GM18526 (cell line): ENCODE measurements around the gene PEX11G.

Experiments
- POLR2A ChIP-seq: IDR thresholded peaks from 3 replicates; pipeline ENCODE4 v1.6.1; 2011; ENCODE audit not compliant: insufficient read length; ENCODE audit errors: extremely low read depth

The PEX11G gene

DNA sequence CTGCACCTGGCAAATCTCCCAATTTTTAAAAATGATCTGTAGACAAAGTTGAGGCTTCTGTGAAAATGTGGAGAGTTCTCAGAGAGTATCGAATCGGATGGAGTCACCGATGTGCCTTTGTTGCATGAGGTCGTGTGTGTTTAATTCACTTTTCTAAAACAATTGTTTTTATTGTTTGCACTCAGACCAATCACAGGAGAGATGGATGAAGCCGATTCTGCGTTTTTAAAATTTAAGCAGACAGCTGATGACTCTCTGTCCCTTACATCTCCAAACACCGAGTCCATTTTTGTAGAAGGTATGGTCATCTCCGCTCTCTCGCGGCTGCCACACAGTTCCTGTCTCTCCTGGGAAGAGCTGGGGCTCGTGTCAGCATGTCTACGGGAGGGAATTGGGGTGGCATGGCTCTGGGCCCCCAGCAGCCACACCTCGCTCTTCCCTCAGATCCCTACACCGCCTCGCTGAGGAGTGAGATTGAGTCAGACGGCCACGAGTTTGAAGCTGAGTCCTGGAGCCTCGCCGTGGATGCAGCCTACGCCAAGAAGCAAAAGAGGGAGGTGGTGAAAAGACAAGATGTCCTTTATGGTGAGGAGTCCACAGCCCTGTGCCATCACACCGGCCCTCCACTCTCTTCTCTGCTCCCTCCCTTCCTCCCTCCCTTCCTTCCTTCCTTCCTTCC, 47.2 kb downstream of the PEX11G start:
- TF ChIP-seq POLR2A: no peak

DNA sequence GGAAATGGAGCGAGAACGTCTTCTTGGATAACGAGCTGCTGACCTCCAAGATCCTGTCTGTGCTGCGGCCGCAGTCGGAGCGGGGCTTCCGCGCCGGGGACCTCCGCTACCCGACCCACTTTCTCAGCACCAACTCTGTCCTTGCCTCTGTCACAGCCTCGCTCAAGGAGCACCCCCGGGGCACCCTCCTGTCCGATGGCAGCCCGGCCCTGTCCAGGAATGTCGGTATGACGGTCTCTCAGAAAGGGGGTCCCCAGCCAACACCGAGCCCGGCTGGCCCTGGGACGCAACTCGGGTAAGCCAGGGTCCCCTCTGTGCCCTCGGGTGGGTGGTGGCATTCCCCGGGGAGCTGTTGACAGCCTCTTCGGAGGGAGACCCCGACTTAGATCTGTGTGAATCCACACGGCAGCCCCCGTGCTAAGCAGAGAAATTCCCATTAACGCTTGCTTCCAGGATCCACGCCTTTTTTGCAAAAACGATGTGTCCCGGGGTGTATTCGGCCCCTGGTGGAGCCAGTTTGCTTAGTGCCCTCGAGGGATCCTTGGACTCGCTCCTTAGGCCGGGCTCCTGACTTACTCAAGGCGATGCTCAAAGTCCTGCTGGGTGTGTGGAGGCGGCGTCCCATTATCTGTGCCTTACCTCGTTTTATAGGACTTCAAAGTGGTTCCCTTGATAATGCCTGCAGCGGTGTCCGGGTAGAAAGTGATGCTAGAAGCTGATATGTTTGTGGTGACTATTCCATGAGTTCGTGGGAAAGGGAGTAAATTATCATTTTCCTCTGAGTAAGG, 48.5 kb downstream of the PEX11G start:
- no peak for TF ChIP-seq POLR2A

DNA sequence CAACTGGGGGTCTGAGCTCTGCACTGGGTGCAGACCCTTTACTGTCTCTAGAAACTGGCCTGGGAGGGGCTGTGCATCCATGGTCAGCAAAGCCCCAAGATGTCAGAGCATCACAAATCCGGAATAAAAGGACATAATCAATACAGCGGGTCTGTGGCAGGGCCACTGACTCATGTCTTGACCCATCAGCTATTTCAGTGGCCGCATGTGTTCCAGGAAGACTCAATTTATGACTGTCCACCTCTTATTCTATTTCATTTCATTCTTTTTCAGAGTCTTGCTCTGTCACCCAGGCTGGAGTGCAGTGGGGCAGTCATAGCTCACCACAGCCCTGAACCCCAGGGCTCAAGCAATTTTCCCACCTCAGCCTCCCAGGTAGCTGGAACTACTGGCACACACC, 53.2 kb downstream of the PEX11G start:
- no peak for TF ChIP-seq POLR2A

DNA sequence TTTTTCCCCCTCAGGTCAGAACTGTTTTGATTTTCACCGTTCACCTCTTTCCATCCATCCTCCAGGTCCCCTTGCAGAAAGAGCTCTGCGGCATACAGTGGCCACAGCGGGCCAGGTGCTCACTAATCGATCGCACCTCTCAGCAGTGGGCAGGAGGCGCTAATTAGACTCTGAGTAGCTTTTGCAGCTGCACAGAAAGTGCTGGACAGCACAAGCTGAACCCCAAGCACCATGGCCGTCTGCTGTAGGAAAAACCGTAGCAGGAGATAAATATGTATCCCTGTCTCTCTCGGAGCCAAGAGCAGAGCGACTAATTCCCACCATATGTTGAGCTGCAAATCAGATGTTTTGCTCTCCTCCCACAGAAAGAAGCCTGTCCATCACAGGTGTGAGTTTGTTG, 54.4 kb downstream of the PEX11G start:
- no peak for TF ChIP-seq POLR2A

DNA sequence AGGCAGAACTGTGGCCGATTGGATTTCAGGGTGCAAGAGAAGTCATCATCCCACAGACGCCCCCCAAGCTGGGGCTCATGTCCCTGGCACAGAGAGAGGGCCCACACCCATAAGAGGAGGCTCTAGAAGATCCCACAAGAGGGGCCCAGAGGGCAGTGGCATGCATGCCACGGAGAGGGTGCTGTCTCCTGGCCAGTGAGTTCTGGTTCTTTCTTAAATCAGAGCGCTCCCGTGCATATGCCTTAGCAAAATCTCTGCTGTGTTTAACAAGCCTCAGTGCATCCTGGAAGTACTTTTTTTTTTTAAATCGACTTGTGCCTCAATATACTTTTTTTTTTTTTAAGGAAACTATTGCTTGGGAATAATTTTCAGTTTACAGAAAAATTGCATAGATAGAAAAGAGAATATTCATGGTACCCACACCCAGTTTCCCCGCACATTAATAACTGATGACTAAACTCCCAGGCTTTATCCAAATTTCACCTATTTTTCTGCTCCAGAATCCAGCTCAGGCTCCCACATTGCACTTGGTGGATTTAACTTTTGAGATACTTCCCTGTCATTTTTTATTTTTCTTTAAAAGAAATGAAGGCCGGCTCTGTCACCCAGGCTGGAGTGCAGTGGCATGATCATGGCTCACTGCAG, 59.1 kb downstream of the PEX11G start:
- TF ChIP-seq POLR2A: no peak

DNA sequence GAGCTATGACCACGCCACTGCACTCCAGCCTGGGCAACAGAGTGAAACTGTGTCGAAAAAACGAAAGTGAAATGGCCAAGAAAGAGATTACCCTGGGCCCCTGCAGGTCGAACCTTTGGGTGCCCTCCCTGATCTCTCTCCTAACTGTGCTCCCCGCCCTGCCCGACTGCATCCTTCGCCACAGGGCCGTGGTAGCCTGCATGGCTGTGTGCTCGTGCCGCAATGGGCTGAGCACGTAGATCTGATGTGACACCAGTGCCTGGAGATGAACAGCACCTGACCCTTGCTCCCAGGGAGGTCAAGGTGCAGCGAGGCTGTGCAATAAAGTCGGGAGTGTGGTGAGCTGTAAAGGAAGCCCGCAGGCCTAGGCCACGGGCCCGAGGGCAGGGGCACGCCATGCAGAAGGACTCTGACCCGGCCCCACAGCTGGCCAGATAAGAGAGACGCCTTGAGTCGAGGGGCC, 60.2 kb downstream of the PEX11G start:
- TF ChIP-seq POLR2A: no peak

DNA sequence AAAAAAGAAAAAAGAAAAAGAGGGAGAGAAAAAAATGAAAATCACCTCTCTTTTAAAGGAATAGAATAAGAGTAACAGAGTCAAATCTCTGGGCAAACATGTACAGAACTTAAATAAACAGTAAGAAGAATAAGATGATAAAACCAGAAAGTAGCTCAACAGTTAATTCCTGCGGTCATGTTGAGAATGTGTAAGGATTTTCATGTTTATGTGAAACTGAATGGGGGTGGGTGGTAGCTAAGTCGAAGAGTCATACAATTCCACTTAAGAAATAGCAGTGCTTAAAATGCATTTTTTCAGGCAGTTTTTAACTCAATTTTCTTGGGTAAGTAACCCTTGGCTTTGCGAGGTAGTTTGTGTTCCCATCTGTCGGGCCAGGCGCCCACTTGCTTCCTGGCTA, 60.9 kb downstream of the PEX11G start:
- TF ChIP-seq POLR2A: no peak

DNA sequence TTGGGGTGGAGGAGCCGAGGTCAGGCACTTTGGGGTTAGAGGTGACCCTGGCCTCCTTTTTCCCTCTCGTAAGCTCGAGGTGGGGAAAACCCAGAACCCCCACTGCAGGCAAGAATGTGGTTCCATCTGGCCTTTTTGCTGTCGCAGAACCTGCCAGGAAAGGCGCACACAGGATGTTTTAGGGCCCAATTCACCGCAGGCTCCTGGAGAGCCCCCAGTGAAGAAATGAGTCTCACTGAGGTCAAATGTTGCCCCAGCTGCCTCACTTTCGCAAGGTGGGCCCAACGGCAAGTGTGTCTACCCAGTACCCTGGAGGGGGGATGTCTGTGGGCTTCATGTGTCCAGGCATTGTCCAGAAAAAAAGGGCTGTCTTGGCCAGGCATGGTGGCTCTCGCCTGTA, 61.8 kb downstream of the PEX11G start:
- TF ChIP-seq POLR2A: no peak
